Type B pancreatic cell (in vitro differentiated cells): Measurements from ENCODE around the gene SPAG16. TPM values are rescaled to one million over a fixed set of nuclear protein-coding genes. Genes with fewer than 3 reads are reported as not detected.

Experiments
- DNase-seq: peaks from one replicate; pipeline ENCODE4 v3.0.0; 2021; ENCODE audit warnings: mixed read lengths; ENCODE audit not compliant: unreplicated experiment; ENCODE audit errors: extremely low spot score
- H3K27ac Mint-ChIP-seq: 2 replicates; pipeline ENCODE4 v1.8.0; 2021; ENCODE audit warnings: mild to moderate bottlenecking, mixed read lengths
- H3K27me3 Mint-ChIP-seq: 2 replicates; pipeline ENCODE4 v1.8.0; 2021; ENCODE audit warnings: mixed read lengths
- H3K36me3 Mint-ChIP-seq: 2 replicates; pipeline ENCODE4 v1.8.0; 2021; ENCODE audit warnings: mixed read lengths
- H3K4me1 Mint-ChIP-seq: one replicate; pipeline ENCODE4 v1.8.0; 2021; ENCODE audit warnings: mixed read lengths; ENCODE audit not compliant: unreplicated experiment
- H3K4me3 Mint-ChIP-seq: 2 replicates; pipeline ENCODE4 v1.8.0; 2021; ENCODE audit warnings: mild to moderate bottlenecking, mixed read lengths
- H3K9me3 Mint-ChIP-seq: 2 replicates; pipeline ENCODE4 v1.8.0; 2021; ENCODE audit warnings: mixed read lengths
- total RNA-seq: library from RNA; stranded (reverse); gene quantifications from 2 replicates; pipeline ENCODE4 v1.2.1, GENCODE V29; 2021; ENCODE audit warnings: low replicate concordance
- TF ChIP-seq, protein P1 (sequence below): fragments of 200-600 bp; sonication (generic); conservative IDR thresholded peaks from 2 replicates; pipeline ENCODE4 v1.5.0; 2021; ENCODE audit warnings: antibody characterized with exemption, mild to moderate bottlenecking

Gene SPAG16
- total RNA-seq, 1 donor from 2014 or later = 54.8 TPM

DNA sequence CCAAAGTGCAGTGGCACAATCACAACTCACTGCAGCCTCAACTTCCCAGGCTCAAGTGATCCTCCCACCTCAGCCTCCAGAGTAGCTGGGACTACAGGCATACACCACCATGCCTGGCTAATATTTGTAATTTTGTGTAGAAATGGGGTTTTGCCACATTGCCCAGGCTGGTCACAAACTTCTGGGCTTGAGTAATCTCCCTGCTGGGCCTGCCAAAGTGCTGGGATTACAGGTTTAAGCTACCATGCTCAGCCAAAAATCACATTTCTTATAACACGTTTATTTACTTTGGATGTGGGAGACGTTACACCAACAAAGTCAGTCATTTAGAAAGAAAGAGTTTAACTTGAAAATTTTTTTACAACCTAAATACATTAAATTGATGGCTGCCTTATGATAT lies 917.6 kb downstream of the SPAG16 start:
- no peaks in the 10 kb centered on the region for H3K4me1 Mint-ChIP-seq
- H3K27me3 Mint-ChIP-seq = no peaks in the 10 kb centered on the region
- H3K4me3 Mint-ChIP-seq = no peak overlapping the region
- H3K36me3 Mint-ChIP-seq = no peaks in the 10 kb centered on the region
- TF ChIP-seq, protein P1, sequence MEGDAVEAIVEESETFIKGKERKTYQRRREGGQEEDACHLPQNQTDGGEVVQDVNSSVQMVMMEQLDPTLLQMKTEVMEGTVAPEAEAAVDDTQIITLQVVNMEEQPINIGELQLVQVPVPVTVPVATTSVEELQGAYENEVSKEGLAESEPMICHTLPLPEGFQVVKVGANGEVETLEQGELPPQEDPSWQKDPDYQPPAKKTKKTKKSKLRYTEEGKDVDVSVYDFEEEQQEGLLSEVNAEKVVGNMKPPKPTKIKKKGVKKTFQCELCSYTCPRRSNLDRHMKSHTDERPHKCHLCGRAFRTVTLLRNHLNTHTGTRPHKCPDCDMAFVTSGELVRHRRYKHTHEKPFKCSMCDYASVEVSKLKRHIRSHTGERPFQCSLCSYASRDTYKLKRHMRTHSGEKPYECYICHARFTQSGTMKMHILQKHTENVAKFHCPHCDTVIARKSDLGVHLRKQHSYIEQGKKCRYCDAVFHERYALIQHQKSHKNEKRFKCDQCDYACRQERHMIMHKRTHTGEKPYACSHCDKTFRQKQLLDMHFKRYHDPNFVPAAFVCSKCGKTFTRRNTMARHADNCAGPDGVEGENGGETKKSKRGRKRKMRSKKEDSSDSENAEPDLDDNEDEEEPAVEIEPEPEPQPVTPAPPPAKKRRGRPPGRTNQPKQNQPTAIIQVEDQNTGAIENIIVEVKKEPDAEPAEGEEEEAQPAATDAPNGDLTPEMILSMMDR = no peak
- no peaks in the 10 kb centered on the region for H3K9me3 Mint-ChIP-seq
- DNase-seq = no peak
- no peak overlapping the region for H3K27ac Mint-ChIP-seq

DNA sequence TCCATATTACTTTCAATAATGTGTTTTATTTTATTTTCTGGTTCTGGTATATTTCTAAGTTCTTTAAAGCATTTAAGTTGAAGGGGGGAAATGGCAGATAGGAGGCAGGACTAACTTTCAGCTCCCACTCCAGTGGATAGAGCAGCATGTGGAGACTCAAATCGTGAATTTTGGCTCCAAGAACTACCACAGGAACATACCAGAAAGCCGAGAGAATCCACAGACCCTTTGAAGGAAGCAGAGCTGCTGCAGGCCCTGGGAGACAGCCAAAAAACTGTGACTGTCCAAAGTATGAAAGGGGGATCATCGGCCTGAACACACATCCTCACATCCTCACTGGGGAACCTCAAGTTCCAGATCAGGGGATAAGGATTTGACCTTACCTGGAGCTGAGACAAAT lies 919.0 kb downstream of the SPAG16 start:
- H3K27ac Mint-ChIP-seq = no peak overlapping the region
- no peaks in the 10 kb centered on the region for H3K9me3 Mint-ChIP-seq
- no peaks in the 10 kb centered on the region for H3K27me3 Mint-ChIP-seq
- TF ChIP-seq, protein P1 = no peak
- no peak for DNase-seq
- no peak overlapping the region for H3K4me3 Mint-ChIP-seq
- no peaks in the 10 kb centered on the region for H3K4me1 Mint-ChIP-seq
- H3K36me3 Mint-ChIP-seq = no peaks in the 10 kb centered on the region

DNA sequence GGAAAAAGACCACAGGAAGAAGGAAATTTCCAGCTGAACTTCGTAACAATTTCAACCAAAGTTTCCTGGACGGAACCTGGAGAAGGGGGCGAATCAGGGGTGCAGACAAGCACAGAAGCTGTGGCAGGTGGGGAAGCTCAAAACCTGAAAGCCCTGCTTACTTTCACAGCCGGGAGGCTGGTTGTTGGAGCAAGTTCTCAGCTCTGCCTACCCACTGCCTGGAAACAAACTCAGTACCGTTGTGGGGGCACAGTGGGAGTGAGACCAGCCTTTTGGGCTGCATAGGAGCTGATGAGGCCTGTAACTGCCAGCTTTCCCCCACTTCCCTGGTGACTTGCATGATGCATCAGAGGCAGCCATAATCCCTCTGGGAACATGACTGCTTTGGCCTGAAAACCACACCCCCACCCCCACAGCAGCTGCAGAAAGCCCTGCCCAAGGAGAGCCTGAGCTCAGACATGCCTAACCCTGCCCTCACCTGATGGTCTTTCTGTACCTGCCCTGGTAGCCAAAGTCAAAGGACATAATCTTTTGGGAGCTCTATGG lies 919.6 kb downstream of the SPAG16 start:
- no peak overlapping the region for H3K27ac Mint-ChIP-seq
- no peaks in the 10 kb centered on the region for H3K27me3 Mint-ChIP-seq
- H3K4me1 Mint-ChIP-seq = no peaks in the 10 kb centered on the region
- TF ChIP-seq, protein P1 = no peak
- no peaks in the 10 kb centered on the region for H3K36me3 Mint-ChIP-seq
- no peak for DNase-seq
- no peak overlapping the region for H3K4me3 Mint-ChIP-seq
- no peaks in the 10 kb centered on the region for H3K9me3 Mint-ChIP-seq

DNA sequence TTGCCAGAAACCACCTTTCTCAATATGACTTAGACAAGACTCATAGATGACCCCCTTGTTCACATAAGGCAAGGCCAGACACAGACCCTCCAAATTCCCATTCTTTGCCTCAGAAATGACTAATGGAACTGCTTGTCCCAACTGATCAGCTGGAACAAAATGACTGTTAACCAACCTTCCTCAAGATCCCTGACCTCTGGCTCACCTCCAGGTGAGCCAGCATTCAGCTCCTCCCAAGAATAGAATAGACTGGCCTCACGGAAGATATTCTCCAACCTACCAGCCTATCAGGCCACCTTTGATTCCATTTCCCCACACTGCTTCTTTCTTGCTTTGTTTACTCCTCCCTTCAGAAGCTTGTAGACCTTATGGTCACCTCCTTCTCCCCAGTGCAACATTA lies 930.8 kb downstream of the SPAG16 start:
- Mint-ChIP-seq H3K9me3 (no peaks in the 10 kb centered on the region), H3K4me3 (no peak overlapping the region), H3K36me3 (no peaks in the 10 kb centered on the region), H3K4me1 (no peaks in the 10 kb centered on the region), H3K27ac (no peak overlapping the region), H3K27me3 (no peaks in the 10 kb centered on the region)
- no peak for DNase-seq
- TF ChIP-seq, protein P1 = no peak

DNA sequence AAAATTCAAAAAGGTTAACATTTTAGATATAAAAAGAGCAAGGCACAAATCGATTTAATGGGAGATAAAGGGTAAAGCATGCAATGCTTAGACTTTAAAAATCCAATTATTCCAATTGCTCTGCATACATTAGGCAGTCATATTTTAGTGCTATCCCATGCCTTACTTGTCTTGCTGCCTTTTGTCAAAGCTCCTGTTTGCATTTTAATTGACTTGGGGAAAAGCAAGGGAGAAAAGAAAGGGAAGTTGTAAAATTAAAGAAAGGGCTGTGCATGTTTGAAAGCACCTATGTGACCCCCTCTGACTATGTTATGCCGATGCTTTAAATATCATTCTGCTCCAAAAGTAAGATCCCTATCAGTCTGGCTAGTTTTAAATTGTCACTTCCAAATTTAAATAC lies 932.9 kb downstream of the SPAG16 start:
- Mint-ChIP-seq H3K27ac (no peak overlapping the region), H3K9me3 (no peaks in the 10 kb centered on the region), H3K4me3 (no peak overlapping the region), H3K4me1 (no peaks in the 10 kb centered on the region), H3K27me3 (no peaks in the 10 kb centered on the region), H3K36me3 (no peaks in the 10 kb centered on the region)
- DNase-seq = no peak
- TF ChIP-seq, protein P1 = no peak

DNA sequence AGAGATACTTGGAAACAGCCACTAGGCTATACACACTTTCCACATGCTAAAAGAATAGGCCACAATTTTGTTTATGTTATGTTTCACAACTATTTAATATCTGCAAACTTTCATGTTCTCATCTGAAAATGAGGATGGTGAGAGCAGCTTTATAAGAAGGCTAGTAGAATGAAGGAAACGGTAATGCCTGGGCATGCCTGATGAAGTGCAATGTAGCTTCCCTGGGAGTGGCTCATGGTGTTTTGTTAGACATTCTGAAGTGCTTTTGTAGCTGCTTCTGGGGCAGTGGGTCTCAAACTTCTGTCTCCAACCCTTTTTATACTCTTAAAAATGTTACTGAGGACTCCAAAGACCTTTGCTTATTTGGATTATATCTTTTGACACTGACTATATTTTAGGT lies 933.3 kb downstream of the SPAG16 start:
- no peak overlapping the region for H3K27ac Mint-ChIP-seq
- TF ChIP-seq, protein P1 = no peak
- H3K9me3 Mint-ChIP-seq = no peaks in the 10 kb centered on the region
- no peaks in the 10 kb centered on the region for H3K36me3 Mint-ChIP-seq
- H3K4me3 Mint-ChIP-seq = no peak overlapping the region
- DNase-seq = no peak
- H3K27me3 Mint-ChIP-seq = no peaks in the 10 kb centered on the region
- H3K4me1 Mint-ChIP-seq = no peaks in the 10 kb centered on the region
